ENCODE data around the gene RNF6. TPM values are rescaled to one million over a fixed set of nuclear protein-coding genes. Genes with fewer than 3 reads are reported as not detected.
A peak's percentile ranks its signal among the peaks of the same experiment; 100 is the strongest.

RNF6 gene
- total RNA-seq, 1 experiment from 2014 or later, result 33.2 TPM

DNA sequence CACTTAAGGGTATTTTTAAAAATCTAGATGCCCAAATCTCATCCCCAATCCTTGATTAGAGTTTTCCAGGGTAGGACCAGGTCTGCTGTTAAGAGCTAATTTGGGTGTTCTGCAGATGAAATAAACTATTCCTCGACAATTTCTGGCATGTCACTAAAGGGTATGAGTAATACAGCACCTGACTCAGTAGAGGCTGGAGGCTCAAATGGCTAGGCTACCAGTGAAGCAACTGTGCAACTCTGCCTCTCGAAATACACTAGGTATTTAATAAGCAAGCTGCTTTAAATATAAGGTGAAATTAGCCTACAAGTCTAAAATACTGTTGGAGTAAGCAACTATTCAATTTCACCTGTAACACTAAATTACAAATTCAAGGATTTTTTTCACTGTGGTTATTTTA is 1.5 kb downstream of the RNF6 start:
- H3K4me1 ChIP-seq (ENCODE audit: control insufficient read depth in 1 of 2, insufficient read depth in 2 of 2, low read length in 2 of 2), result peaks cover 10 to 13% of the 10 kb centered on the region in 2 experiments
- H3K27ac ChIP-seq (ENCODE audit: low read depth, low read length), result no peak overlapping the region
- no peak for DNase-seq (ENCODE audit: low read depth, low spot score)
- intact Hi-C loops (cut with micrococcal nuclease), result no loop called here
- no peak for TF ChIP-seq JUND (IDR thresholded peaks at IDR 0.05)
- TF ChIP-seq, protein P1, sequence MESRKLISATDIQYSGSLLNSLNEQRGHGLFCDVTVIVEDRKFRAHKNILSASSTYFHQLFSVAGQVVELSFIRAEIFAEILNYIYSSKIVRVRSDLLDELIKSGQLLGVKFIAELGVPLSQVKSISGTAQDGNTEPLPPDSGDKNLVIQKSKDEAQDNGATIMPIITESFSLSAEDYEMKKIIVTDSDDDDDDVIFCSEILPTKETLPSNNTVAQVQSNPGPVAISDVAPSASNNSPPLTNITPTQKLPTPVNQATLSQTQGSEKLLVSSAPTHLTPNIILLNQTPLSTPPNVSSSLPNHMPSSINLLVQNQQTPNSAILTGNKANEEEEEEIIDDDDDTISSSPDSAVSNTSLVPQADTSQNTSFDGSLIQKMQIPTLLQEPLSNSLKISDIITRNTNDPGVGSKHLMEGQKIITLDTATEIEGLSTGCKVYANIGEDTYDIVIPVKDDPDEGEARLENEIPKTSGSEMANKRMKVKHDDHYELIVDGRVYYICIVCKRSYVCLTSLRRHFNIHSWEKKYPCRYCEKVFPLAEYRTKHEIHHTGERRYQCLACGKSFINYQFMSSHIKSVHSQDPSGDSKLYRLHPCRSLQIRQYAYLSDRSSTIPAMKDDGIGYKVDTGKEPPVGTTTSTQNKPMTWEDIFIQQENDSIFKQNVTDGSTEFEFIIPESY (IDR thresholded peaks at IDR 0.05; ENCODE audit: extremely low read depth, insufficient replicate concordance, low read length), result no peak
- TF ChIP-seq TCF7L2 (IDR thresholded peaks at IDR 0.05; ENCODE audit: borderline replicate concordance, extremely low read depth, insufficient read depth, insufficient read length), result no peak
- no peak for TF ChIP-seq EZH2phosphoT487 (IDR thresholded peaks at IDR 0.05; ENCODE audit: borderline replicate concordance)
- no peak for TF ChIP-seq SIN3A (IDR thresholded peaks at IDR 0.05; ENCODE audit: low read depth)
- TF ChIP-seq EGR1 (IDR thresholded peaks at IDR 0.05; ENCODE audit: low read depth), result no peak
- TF ChIP-seq, protein P2, sequence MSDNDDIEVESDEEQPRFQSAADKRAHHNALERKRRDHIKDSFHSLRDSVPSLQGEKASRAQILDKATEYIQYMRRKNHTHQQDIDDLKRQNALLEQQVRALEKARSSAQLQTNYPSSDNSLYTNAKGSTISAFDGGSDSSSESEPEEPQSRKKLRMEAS (IDR thresholded peaks at IDR 0.05), result no peak
- TF ChIP-seq ZFX (IDR thresholded peaks at IDR 0.05), result no peak
- TF ChIP-seq EZH2 (IDR thresholded peaks at IDR 0.05), result no peak
- TF ChIP-seq CEBPB (IDR thresholded peaks at IDR 0.05; ENCODE audit: low read depth), result no peak
- TF ChIP-seq, protein P3, sequence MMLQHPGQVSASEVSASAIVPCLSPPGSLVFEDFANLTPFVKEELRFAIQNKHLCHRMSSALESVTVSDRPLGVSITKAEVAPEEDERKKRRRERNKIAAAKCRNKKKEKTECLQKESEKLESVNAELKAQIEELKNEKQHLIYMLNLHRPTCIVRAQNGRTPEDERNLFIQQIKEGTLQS (IDR thresholded peaks at IDR 0.05), result no peak
- TF ChIP-seq, protein P4, sequence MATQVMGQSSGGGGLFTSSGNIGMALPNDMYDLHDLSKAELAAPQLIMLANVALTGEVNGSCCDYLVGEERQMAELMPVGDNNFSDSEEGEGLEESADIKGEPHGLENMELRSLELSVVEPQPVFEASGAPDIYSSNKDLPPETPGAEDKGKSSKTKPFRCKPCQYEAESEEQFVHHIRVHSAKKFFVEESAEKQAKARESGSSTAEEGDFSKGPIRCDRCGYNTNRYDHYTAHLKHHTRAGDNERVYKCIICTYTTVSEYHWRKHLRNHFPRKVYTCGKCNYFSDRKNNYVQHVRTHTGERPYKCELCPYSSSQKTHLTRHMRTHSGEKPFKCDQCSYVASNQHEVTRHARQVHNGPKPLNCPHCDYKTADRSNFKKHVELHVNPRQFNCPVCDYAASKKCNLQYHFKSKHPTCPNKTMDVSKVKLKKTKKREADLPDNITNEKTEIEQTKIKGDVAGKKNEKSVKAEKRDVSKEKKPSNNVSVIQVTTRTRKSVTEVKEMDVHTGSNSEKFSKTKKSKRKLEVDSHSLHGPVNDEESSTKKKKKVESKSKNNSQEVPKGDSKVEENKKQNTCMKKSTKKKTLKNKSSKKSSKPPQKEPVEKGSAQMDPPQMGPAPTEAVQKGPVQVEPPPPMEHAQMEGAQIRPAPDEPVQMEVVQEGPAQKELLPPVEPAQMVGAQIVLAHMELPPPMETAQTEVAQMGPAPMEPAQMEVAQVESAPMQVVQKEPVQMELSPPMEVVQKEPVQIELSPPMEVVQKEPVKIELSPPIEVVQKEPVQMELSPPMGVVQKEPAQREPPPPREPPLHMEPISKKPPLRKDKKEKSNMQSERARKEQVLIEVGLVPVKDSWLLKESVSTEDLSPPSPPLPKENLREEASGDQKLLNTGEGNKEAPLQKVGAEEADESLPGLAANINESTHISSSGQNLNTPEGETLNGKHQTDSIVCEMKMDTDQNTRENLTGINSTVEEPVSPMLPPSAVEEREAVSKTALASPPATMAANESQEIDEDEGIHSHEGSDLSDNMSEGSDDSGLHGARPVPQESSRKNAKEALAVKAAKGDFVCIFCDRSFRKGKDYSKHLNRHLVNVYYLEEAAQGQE (IDR thresholded peaks at IDR 0.05; ENCODE audit: low read depth), result no peak
- ChIA-PET CTCF (no interaction called here), POLR2A (no interaction called here), RAD21 (ENCODE audit: low non-redundant PET in 1 of 2, low total read pairs in 2 of 2, uncharacterized antibody in 2 of 2, unreplicated experiment in 2 of 2) (no interaction called here)
- H4K20me1 ChIP-seq (ENCODE audit: insufficient read depth), result no peaks in the 10 kb centered on the region
- peak overlapping the region; percentile 68 for H3K4me2 ChIP-seq (ENCODE audit: low read length)
- H2AFZ ChIP-seq (ENCODE audit: low read depth, low read length, poor library complexity, severe bottlenecking), result no peak overlapping the region
- BruUV-seq (replicated peaks), result no TSS peak
- H3K9ac ChIP-seq (ENCODE audit: low read length), result peak overlapping the region; percentile 94; the same call in 1 of the 2 replicates
- H3K79me2 ChIP-seq (ENCODE audit: insufficient read depth, low read length), result peaks cover 29% of the 10 kb centered on the region
- no peaks in the 10 kb centered on the region for H3K9me2 ChIP-seq (ENCODE audit: insufficient read depth)
- no peaks in the 10 kb centered on the region for H3K9me3 ChIP-seq (ENCODE audit: control insufficient read depth in 1 of 2, insufficient read depth in 1 of 2, low read depth in 1 of 2, low read length in 2 of 2)
- peak overlapping the region; percentile 83 to 93 for H3K4me3 ChIP-seq (replicated peaks in 1 of 2; ENCODE audit: low read depth in 1 of 2, low read length in 2 of 2)
- peaks cover 27 to 39% of the 10 kb centered on the region in 2 experiments for H3K36me3 ChIP-seq (ENCODE audit: control insufficient read depth in 1 of 2, insufficient read depth in 2 of 2, low read length in 2 of 2)
- no peak for ATAC-seq
- no peaks in the 10 kb centered on the region for H3K27me3 ChIP-seq (ENCODE audit: insufficient read depth, low read length)
